SU-DHL-6 (cell line): ENCODE measurements around the gene C5AR2.

Experiments
- H2AFZ ChIP-seq: fragments of 200-600 bp; sonication (generic); 2 replicates; pipeline ENCODE4 v1.6.1; 2014; ENCODE audit warnings: low read depth, mild to moderate bottlenecking, moderate library complexity, mixed read lengths, antibody characterized with exemption, low read length; ENCODE audit not compliant: severe bottlenecking
- H3F3A ChIP-seq: fragments of 200-600 bp; shearing (Covaris generic); 2 replicates; pipeline ENCODE4 v1.6.0; 2016; ENCODE audit warnings: antibody characterized with exemption, mild to moderate bottlenecking; ENCODE audit not compliant: insufficient read depth
- H3K27ac ChIP-seq: fragments of 200-600 bp; sonication (generic); 2 replicates; pipeline ENCODE4 v1.5.1; 2016; ENCODE audit warnings: low read depth, mild to moderate bottlenecking, low read length, moderate library complexity, mixed read lengths
- H3K27me3 ChIP-seq: fragments of 200-600 bp; sonication (generic), shearing (Covaris generic); 2 replicates; pipeline ENCODE4 v1.6.0; 2014; ENCODE audit warnings: mild to moderate bottlenecking, low read length
- H3K36me3 ChIP-seq: fragments of 200-600 bp; sonication (generic); 2 replicates; pipeline ENCODE4 v1.6.1; 2014; ENCODE audit warnings: mild to moderate bottlenecking, low read length, mixed read lengths
- H3K4me2 ChIP-seq: fragments of 300-600, 200-600 bp; shearing (Covaris generic), sonication (generic); 2 replicates; pipeline ENCODE4 v1.6.0; 2014; ENCODE audit warnings: low read length, low read depth, mild to moderate bottlenecking; ENCODE audit not compliant: poor library complexity, severe bottlenecking
- H3K4me3 ChIP-seq: fragments of 200-600 bp; sonication (generic); 2 replicates; pipeline ENCODE4 v1.5.1; 2014; ENCODE audit warnings: antibody characterized with exemption, low read length, mild to moderate bottlenecking, mixed read lengths; ENCODE audit not compliant: insufficient read depth, poor library complexity, severe bottlenecking
- H3K79me2 ChIP-seq: fragments of 200-600 bp; sonication (generic); 2 replicates; pipeline ENCODE4 v1.6.1; 2014; ENCODE audit warnings: mild to moderate bottlenecking, low read length, moderate library complexity; ENCODE audit not compliant: insufficient read depth
- H3K9ac ChIP-seq: fragments of 200-600 bp; sonication (generic); 2 replicates; pipeline ENCODE4 v1.7.0; 2014; ENCODE audit warnings: mild to moderate bottlenecking, low read length
- H3K9me2 ChIP-seq: fragments of 200-600 bp; sonication (generic); replicated peaks from 2 replicates; pipeline ENCODE4 v1.6.1; 2014; ENCODE audit warnings: low read length; ENCODE audit not compliant: insufficient read depth
- H3K9me3 ChIP-seq: fragments of 200-600 bp; sonication (generic); 2 replicates; pipeline ENCODE4 v1.6.1; 2014; ENCODE audit warnings: low read length, mixed read lengths; ENCODE audit not compliant: insufficient read depth
- H4K20me1 ChIP-seq: fragments of 200-600 bp; sonication (generic); 2 replicates; pipeline ENCODE4 v1.6.1; 2014; ENCODE audit warnings: low read depth, mild to moderate bottlenecking, antibody characterized with exemption, low read length, moderate library complexity, mixed read lengths
- CTCF ChIP-seq: fragments of 200-600 bp; sonication (generic); IDR thresholded peaks from one replicate; pipeline ENCODE4 v1.5.1; 2017; ENCODE audit warnings: antibody characterized with exemption, mild to moderate bottlenecking, low read length, moderate library complexity; ENCODE audit not compliant: insufficient read depth, poor library complexity, severe bottlenecking
- EZH2phosphoT487 ChIP-seq: fragments of 200-600 bp; sonication (generic), shearing (Covaris generic); conservative IDR thresholded peaks from 2 replicates; pipeline ENCODE4 v1.6.1; 2018; ENCODE audit warnings: mild to moderate bottlenecking, antibody characterized with exemption, low read length, moderate library complexity, mixed read lengths

The C5AR2 gene

GRCh38 chr19:47312366-47313006 lies 19.5 kb upstream of the C5AR2 start:
- Histone ChIP-seq H3K9ac (no peak overlapping the region), H3K4me3 (no peak overlapping the region), H3K9me3 (no peaks in the 10 kb centered on the region), H3K9me2 (no peaks in the 10 kb centered on the region), H3K79me2 (no peaks in the 10 kb centered on the region), H3F3A (no peaks in the 10 kb centered on the region), H4K20me1 (no peaks in the 10 kb centered on the region), H3K27me3 (0 out of 2 replicates have a peak, but pooled peaks cover 3% of the 10 kb centered on the region), H3K27ac (no peak overlapping the region), H2AFZ (no peak overlapping the region), H3K36me3 (no peaks in the 10 kb centered on the region), H3K4me2 (no peak overlapping the region)
- TF ChIP-seq EZH2phosphoT487, result no peak
- TF ChIP-seq CTCF, result no peak

GRCh38 chr19:47313754-47314295 lies 18.1 kb upstream of the C5AR2 start:
- Histone ChIP-seq H4K20me1 (no peaks in the 10 kb centered on the region), H3K36me3 (no peaks in the 10 kb centered on the region), H2AFZ (no peak overlapping the region), H3K9me2 (no peaks in the 10 kb centered on the region), H3K27ac (no peak overlapping the region), H3K4me2 (no peak overlapping the region), H3K9me3 (no peaks in the 10 kb centered on the region), H3K9ac (no peak overlapping the region), H3F3A (no peaks in the 10 kb centered on the region), H3K4me3 (no peak overlapping the region), H3K27me3 (0 out of 2 replicates have a peak, but pooled peaks cover 3% of the 10 kb centered on the region), H3K79me2 (no peaks in the 10 kb centered on the region)
- TF ChIP-seq CTCF, result no peak
- no peak for TF ChIP-seq EZH2phosphoT487

- Histone ChIP-seq H3K4me2 (no peak overlapping the region), H3K27ac (no peak overlapping the region), H3K9me3 (no peaks in the 10 kb centered on the region), H3K27me3 (no peaks in the 10 kb centered on the region), H3K4me3 (no peak overlapping the region), H3K9ac (no peak overlapping the region), H3K9me2 (no peaks in the 10 kb centered on the region), H4K20me1 (no peaks in the 10 kb centered on the region), H3K36me3 (no peaks in the 10 kb centered on the region), H2AFZ (no peak overlapping the region), H3K79me2 (no peaks in the 10 kb centered on the region), H3F3A (no peaks in the 10 kb centered on the region)
- TF ChIP-seq EZH2phosphoT487 (no peak), CTCF (no peak)
Observed at GRCh38 chr19:47315125-47315821, 16.7 kb upstream of the C5AR2 start.
